OCI-LY7 (cell line): ENCODE measurements around the gene EIF2S2.

Experiments
- CTCF ChIP-seq: fragments of 200-600 bp; sonication (generic); conservative IDR thresholded peaks from 2 replicates; pipeline ENCODE4 v1.5.1; 2014; ENCODE audit warnings: mild to moderate bottlenecking, antibody characterized with exemption, low read length, moderate library complexity, mixed read lengths
- EZH2phosphoT487 ChIP-seq: fragments of 200-600 bp; sonication (generic); IDR thresholded peaks from 2 replicates; pipeline ENCODE4 v1.6.1; 2018; ENCODE audit warnings: low read depth, borderline replicate concordance, mild to moderate bottlenecking, mixed run types, antibody characterized with exemption, low read length, moderate library complexity, mixed read lengths

GRCh38 chr20:34127792-34128191 is 15.7 kb upstream of the EIF2S2 start:
- TF ChIP-seq EZH2phosphoT487 (no peak), CTCF (no peak)
